Right atrium auricular region (tissue), 2 donors: ENCODE measurements around the gene SF3A1. TPM values are rescaled to one million over a fixed set of nuclear protein-coding genes. Genes with fewer than 3 reads are reported as not detected.

Experiments used
- DNase-seq: peaks from one replicate; pipeline ENCODE4 v3.0.0-alpha.2; 2019; ENCODE audit warnings: low spot score
- H3K27ac ChIP-seq, 2 donors: fragments of 200-600 bp; sonication (generic); 1 replicate in 1 of 2; 2 replicates in 1 of 2; pipeline ENCODE4 v1.5.1; 2016 to 2019
- H3K27me3 ChIP-seq, 2 donors: fragments of 200-600 bp; sonication (generic); one replicate each; pipeline versions ENCODE4 v1.5.1 to v1.6.0; 2017 to 2019
- H3K36me3 ChIP-seq: fragments of 200-600 bp; sonication (generic); one replicate; pipeline ENCODE4 v1.5.1; 2016
- H3K4me1 ChIP-seq, 2 donors: fragments of 200-600 bp; sonication (generic); one replicate each; pipeline versions ENCODE4 v1.5.1 to v1.6.0; 2017 to 2019
- H3K4me3 ChIP-seq, 2 donors: fragments of 200-600 bp; sonication (generic); 1 replicate in 1 of 2; 2 replicates in 1 of 2; pipeline ENCODE4 v1.5.1; 2017 to 2019; ENCODE audit warnings: mild to moderate bottlenecking in 1 of 2, moderate library complexity in 1 of 2
- H3K9me3 ChIP-seq, 2 donors: fragments of 200-600 bp; sonication (generic); one replicate each; pipeline ENCODE4 v1.5.1; 2019
- total RNA-seq, 2 donors: library from RNA; depleted of rRNA; stranded (reverse); fragments of >200 nt; gene quantifications; one replicate each; pipeline ENCODE4 v1.1.0, GENCODE V29; 2016
- TF ChIP-seq, protein P1 (sequence below), 2 donors: fragments of 200-600 bp; sonication (generic); IDR thresholded peaks; one replicate each; pipeline ENCODE4 v1.5.1; 2019; ENCODE audit warnings: antibody characterized with exemption in 2 of 2

Gene SF3A1
- total RNA-seq, 2 donors from 2014 or later, result 52.3 to 81.1 TPM

DNA sequence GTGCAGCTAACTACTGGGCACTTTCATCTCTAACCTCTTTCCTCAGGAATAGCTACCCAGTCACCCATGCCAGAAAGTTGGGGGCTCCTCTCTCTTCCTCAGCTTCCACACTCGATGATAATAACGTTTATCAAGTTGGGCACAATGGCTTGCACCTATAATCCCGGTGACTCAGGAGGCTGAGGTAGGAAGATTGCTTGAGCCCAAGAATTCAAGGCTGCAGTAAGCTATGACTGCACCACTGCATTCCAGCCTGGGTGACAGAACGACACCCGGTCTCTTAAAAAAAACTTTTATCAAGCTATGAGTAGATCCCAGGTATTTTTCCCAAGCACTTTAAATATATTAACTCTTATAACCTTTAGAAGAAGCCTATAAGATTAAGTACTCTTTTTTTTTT is 2.0 kb downstream of the SF3A1 start:
- Histone ChIP-seq H3K36me3 (peaks cover 34% of the 10 kb centered on the region), H3K4me3 (peak overlapping the region in 1 of 2 donors; percentile 90), H3K4me1 (peaks cover 0 to 28% of the 10 kb centered on the region in 2 donors), H3K27me3 (no peaks in the 10 kb centered on the region), H3K27ac (no peak overlapping the region), H3K9me3 (no peaks in the 10 kb centered on the region)
- DNase-seq, result no peak
- TF ChIP-seq, protein P1, sequence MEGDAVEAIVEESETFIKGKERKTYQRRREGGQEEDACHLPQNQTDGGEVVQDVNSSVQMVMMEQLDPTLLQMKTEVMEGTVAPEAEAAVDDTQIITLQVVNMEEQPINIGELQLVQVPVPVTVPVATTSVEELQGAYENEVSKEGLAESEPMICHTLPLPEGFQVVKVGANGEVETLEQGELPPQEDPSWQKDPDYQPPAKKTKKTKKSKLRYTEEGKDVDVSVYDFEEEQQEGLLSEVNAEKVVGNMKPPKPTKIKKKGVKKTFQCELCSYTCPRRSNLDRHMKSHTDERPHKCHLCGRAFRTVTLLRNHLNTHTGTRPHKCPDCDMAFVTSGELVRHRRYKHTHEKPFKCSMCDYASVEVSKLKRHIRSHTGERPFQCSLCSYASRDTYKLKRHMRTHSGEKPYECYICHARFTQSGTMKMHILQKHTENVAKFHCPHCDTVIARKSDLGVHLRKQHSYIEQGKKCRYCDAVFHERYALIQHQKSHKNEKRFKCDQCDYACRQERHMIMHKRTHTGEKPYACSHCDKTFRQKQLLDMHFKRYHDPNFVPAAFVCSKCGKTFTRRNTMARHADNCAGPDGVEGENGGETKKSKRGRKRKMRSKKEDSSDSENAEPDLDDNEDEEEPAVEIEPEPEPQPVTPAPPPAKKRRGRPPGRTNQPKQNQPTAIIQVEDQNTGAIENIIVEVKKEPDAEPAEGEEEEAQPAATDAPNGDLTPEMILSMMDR (IDR thresholded peaks at IDR 0.05), result no peak

- TF ChIP-seq, protein P1 (IDR thresholded peaks at IDR 0.05), result no peak
- H3K36me3 ChIP-seq, result peaks cover 59% of the 10 kb centered on the region
- H3K27ac ChIP-seq, result no peak overlapping the region
- no peak overlapping the region for H3K4me3 ChIP-seq
- no peaks in the 10 kb centered on the region for H3K27me3 ChIP-seq
- H3K4me1 ChIP-seq, result peaks cover 0 to 28% of the 10 kb centered on the region in 2 donors
- no peaks in the 10 kb centered on the region for H3K9me3 ChIP-seq
- no peak for DNase-seq
Observed at GRCh38 chr22:30351226-30351625, 5.5 kb downstream of the SF3A1 start.

DNA sequence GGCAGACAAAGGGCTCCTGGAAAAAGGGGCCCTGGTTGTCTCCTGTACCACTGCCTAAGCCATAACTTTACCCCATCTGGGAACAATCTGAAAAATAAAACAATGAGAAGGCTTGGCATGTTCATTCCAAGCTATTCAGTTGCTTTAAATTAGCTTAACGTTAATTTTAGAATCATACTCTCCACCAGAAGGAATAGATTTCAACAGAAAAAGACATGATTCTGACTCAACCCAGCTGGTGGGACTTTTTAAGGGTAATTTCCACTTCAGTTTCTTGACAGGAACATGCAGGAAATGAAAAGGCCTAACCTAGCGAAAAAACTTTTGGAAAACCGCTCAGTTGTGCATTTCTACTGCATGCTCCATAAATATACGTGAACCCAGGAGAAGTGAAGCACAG is 7.9 kb downstream of the SF3A1 start:
- Histone ChIP-seq H3K4me1 (peaks cover 0 to 4% of the 10 kb centered on the region in 2 donors), H3K27ac (no peak overlapping the region), H3K4me3 (no peak overlapping the region), H3K9me3 (no peaks in the 10 kb centered on the region), H3K27me3 (no peaks in the 10 kb centered on the region), H3K36me3 (peaks cover 83% of the 10 kb centered on the region)
- no peak for DNase-seq
- TF ChIP-seq, protein P1 (IDR thresholded peaks at IDR 0.05), result no peak

GRCh38 chr22:30348404-30348803 is 8.3 kb downstream of the SF3A1 start:
- TF ChIP-seq, protein P1 (IDR thresholded peaks at IDR 0.05), result no peak
- Histone ChIP-seq H3K4me1 (no peaks in the 10 kb centered on the region), H3K27me3 (no peaks in the 10 kb centered on the region), H3K4me3 (no peak overlapping the region), H3K27ac (no peak overlapping the region), H3K36me3 (peaks cover 87% of the 10 kb centered on the region), H3K9me3 (no peaks in the 10 kb centered on the region)
- no peak for DNase-seq

DNA sequence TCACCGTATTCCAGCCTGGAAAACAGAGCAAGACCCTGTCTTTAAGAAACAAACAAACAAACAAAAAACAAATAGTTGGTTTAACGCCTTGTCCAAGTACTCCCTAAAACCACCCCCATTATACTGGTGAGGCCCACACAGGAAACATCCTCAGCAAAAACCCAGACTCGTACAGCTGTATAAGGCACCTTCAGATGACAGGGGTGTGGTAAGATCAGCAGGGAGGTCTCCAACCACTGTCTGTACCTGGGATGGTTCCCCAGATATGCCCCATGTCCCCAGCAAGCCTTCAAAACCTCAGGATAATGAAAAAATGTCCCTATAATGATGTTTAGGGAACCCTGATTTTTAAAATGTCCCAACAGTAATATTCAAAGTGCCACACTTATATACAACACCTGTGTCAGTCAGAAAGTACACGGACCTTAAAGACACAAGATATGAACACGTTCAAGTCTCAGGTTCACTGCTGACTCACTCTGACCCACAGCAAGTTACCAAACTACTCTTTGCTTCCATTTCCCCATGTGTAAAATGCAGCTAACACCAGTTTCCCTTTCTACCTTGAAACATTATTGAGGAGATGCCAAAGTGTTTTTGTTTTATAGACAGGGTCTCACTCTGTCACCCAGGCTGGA is 9.3 kb downstream of the SF3A1 start:
- peaks cover 0 to 4% of the 10 kb centered on the region in 2 donors for H3K4me1 ChIP-seq
- H3K9me3 ChIP-seq, result no peaks in the 10 kb centered on the region
- TF ChIP-seq, protein P1 (IDR thresholded peaks at IDR 0.05), result no peak
- DNase-seq, result no peak
- H3K36me3 ChIP-seq, result peaks cover 90% of the 10 kb centered on the region
- H3K4me3 ChIP-seq, result no peak overlapping the region
- H3K27ac ChIP-seq, result no peak overlapping the region
- no peaks in the 10 kb centered on the region for H3K27me3 ChIP-seq
